Peyer's patch (tissue), 4 donors: Measurements from ENCODE around the gene EFHC2. TPM values are rescaled to one million over a fixed set of nuclear protein-coding genes. Genes with fewer than 3 reads are reported as not detected.

Source experiments
- DNase-seq, 3 donors: peaks; one replicate each; pipeline ENCODE4 v3.0.0-alpha.2; 2017 to 2019
- H3K27ac ChIP-seq, 4 donors: fragments of 200-600 bp; sonication (generic); one replicate each; pipeline ENCODE4 v1.5.1; 2016 to 2019
- H3K27me3 ChIP-seq, 2 donors: fragments of 200-600 bp; sonication (generic); one replicate each; pipeline ENCODE4 v1.5.1; 2019
- H3K36me3 ChIP-seq, 3 donors: fragments of 200-600 bp; sonication (generic); one replicate each; pipeline ENCODE4 v1.5.1; 2016 to 2019
- H3K4me1 ChIP-seq, 4 donors: fragments of 200-600 bp; sonication (generic); one replicate each; pipeline ENCODE4 v1.5.1; 2016 to 2019
- H3K4me3 ChIP-seq, 4 donors: fragments of 200-600 bp; sonication (generic); 1 replicate in 3 of 4; 2 replicates in 1 of 4; pipeline ENCODE4 v1.5.1; 2016 to 2019; ENCODE audit warnings: mild to moderate bottlenecking in 1 of 4
- H3K9me3 ChIP-seq, 4 donors: fragments of 200-600 bp; sonication (generic); one replicate each; pipeline ENCODE4 v1.5.1; 2016 to 2019; ENCODE audit warnings: mild to moderate bottlenecking in 1 of 4
- CTCF ChIP-seq, 6 experiments: fragments of 450-650 bp in 4 of 6; fragments of 200-600 bp in 2 of 6; sonication (generic) in 1 of 6; IDR thresholded peaks; one replicate each; pipeline ENCODE4 v1.5.1; 2017 to 2019; ENCODE audit warnings: antibody characterized with exemption in 6 of 6, mild to moderate bottlenecking in 3 of 6, moderate library complexity in 1 of 6
- POLR2A ChIP-seq, 2 donors: fragments of 450-650 bp; IDR thresholded peaks; one replicate each; pipeline ENCODE4 v1.5.1; 2017; ENCODE audit warnings: antibody characterized with exemption in 2 of 2, mild to moderate bottlenecking in 2 of 2, moderate library complexity in 2 of 2
- total RNA-seq, 4 donors: library from RNA; depleted of rRNA; stranded (reverse); fragments of >200 nt; gene quantifications; one replicate each; pipeline ENCODE4 v1.1.0, GENCODE V29; 2016

Gene EFHC2
- total RNA-seq, 4 donors from 2014 or later, result 1.3 to 3.7 (median 3.4) TPM; not detected in 1

GRCh38 chrX:44147130-44147529 is 196.3 kb downstream of the EFHC2 start:
- Histone ChIP-seq H3K4me1 (no peaks in the 10 kb centered on the region), H3K36me3 (no peaks in the 10 kb centered on the region), H3K27me3 (no peaks in the 10 kb centered on the region), H3K9me3 (no peaks in the 10 kb centered on the region), H3K27ac (no peak overlapping the region), H3K4me3 (no peak overlapping the region)
- no peak for TF ChIP-seq CTCF (IDR thresholded peaks at IDR 0.05)
- no peak for TF ChIP-seq POLR2A (IDR thresholded peaks at IDR 0.05)
- no peak for DNase-seq

- Histone ChIP-seq H3K27ac (no peak overlapping the region), H3K4me3 (no peak overlapping the region), H3K36me3 (no peaks in the 10 kb centered on the region), H3K9me3 (no peaks in the 10 kb centered on the region), H3K27me3 (no peaks in the 10 kb centered on the region), H3K4me1 (no peaks in the 10 kb centered on the region)
- no peak for DNase-seq
- TF ChIP-seq CTCF (IDR thresholded peaks at IDR 0.05) (no peak), POLR2A (IDR thresholded peaks at IDR 0.05) (no peak)
Observed at GRCh38 chrX:44144177-44144945, 199.1 kb downstream of the EFHC2 start.

- TF ChIP-seq CTCF (IDR thresholded peaks at IDR 0.05), result no peak
- TF ChIP-seq POLR2A (IDR thresholded peaks at IDR 0.05), result no peak
- H3K27me3 ChIP-seq, result no peaks in the 10 kb centered on the region
- H3K4me1 ChIP-seq, result no peaks in the 10 kb centered on the region
- no peak overlapping the region for H3K4me3 ChIP-seq
- H3K9me3 ChIP-seq, result no peaks in the 10 kb centered on the region
- DNase-seq, result no peak
- no peaks in the 10 kb centered on the region for H3K36me3 ChIP-seq
- H3K27ac ChIP-seq, result no peak overlapping the region
Observed at GRCh38 chrX:44143061-44143602, 200.3 kb downstream of the EFHC2 start.

- Histone ChIP-seq H3K4me1 (no peaks in the 10 kb centered on the region), H3K27ac (no peak overlapping the region), H3K27me3 (no peaks in the 10 kb centered on the region), H3K36me3 (no peaks in the 10 kb centered on the region), H3K4me3 (no peak overlapping the region), H3K9me3 (no peaks in the 10 kb centered on the region)
- no peak for DNase-seq
- no peak for TF ChIP-seq CTCF (IDR thresholded peaks at IDR 0.05)
- no peak for TF ChIP-seq POLR2A (IDR thresholded peaks at IDR 0.05)
Observed at GRCh38 chrX:44130189-44130588, 213.3 kb downstream of the EFHC2 start.

GRCh38 chrX:44113337-44113736 is 230.1 kb downstream of the EFHC2 start:
- Histone ChIP-seq H3K36me3 (no peaks in the 10 kb centered on the region), H3K27ac (no peak overlapping the region), H3K27me3 (no peaks in the 10 kb centered on the region), H3K4me3 (no peak overlapping the region), H3K9me3 (no peaks in the 10 kb centered on the region), H3K4me1 (no peaks in the 10 kb centered on the region)
- no peak for DNase-seq
- TF ChIP-seq CTCF (IDR thresholded peaks at IDR 0.05) (no peak), POLR2A (IDR thresholded peaks at IDR 0.05) (no peak)
